AG10803 (cell line): Measurements from ENCODE around the gene ITGBL1.

ENCODE experiments used
- DNase-seq: peaks from one replicate; pipeline ENCODE4 v3.0.0; 2010; ENCODE audit warnings: low read depth
- H3K4me3 ChIP-seq: 2 replicates; pipeline ENCODE4 v1.5.1; 2011; ENCODE audit warnings: mild to moderate bottlenecking, low read length, control low read depth
- TF ChIP-seq, protein P1 (sequence below): conservative IDR thresholded peaks from 2 replicates; pipeline ENCODE4 v1.5.1; 2011; ENCODE audit warnings: mild to moderate bottlenecking, low read length, control low read depth, inconsistent platforms

Gene ITGBL1

DNA sequence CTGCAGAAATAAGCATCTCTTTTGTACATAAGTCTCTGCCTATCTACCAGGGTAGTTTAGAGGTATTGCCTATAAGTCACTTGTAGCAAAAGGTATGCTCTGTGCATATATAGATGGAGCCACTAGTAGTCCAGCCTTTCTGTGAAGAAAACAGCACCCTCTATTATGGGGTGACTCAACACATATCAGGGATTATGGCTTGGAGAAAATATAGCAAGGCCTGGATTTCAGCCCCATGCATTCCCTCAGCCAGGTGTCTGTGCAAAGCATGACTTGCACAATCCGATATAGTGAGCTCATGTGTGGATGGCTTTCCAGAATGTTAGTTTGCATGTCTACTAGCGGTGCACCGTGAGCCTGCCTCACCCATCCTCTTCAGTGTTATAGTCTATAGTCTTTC, 22.7 kb upstream of the ITGBL1 start:
- TF ChIP-seq, protein P1, sequence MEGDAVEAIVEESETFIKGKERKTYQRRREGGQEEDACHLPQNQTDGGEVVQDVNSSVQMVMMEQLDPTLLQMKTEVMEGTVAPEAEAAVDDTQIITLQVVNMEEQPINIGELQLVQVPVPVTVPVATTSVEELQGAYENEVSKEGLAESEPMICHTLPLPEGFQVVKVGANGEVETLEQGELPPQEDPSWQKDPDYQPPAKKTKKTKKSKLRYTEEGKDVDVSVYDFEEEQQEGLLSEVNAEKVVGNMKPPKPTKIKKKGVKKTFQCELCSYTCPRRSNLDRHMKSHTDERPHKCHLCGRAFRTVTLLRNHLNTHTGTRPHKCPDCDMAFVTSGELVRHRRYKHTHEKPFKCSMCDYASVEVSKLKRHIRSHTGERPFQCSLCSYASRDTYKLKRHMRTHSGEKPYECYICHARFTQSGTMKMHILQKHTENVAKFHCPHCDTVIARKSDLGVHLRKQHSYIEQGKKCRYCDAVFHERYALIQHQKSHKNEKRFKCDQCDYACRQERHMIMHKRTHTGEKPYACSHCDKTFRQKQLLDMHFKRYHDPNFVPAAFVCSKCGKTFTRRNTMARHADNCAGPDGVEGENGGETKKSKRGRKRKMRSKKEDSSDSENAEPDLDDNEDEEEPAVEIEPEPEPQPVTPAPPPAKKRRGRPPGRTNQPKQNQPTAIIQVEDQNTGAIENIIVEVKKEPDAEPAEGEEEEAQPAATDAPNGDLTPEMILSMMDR, result no peak
- no peak overlapping the region for H3K4me3 ChIP-seq
- DNase-seq, result no peak

DNA sequence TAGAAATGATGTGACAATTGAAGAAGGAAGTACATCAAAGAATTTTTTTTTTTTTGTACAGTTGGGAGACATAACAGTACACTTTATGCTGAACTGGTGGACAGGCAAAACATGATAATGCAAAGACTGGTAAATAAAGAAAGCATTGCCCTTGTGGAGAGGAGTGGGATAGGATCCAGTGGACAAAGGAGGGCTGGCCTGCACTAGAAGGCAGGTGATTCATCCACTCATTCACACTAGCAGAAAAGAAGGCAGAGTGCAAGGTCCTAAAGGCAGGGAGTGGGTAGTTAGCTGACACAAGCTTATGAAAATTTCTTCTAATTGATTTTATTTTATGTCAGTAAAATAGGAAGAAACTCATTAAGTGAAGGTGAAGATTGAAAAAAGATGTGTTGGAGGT, 18.6 kb upstream of the ITGBL1 start:
- DNase-seq, result peak; percentile 44
- H3K4me3 ChIP-seq, result no peak overlapping the region
- TF ChIP-seq, protein P1, result peak; percentile 11; the same call in 1 of the 2 replicates

DNA sequence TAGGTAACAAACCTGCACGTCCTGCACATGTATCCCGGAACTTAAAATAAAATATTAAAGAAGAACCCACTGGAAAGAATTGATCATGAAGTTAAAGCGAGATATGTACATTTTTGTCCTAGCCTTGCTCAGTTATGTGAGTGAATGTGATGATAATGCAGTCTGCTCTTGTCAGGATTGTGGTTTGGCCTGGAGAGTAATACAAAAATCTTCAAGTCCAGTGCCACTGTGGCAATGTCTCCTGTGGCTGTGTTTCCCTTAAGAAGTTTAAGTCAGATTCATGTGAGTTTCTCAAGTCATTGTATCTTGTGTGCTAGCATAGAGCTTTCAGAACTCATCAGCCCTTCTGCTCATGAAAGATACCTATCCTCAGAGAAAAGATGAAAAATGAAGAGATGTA, 18.0 kb upstream of the ITGBL1 start:
- TF ChIP-seq, protein P1, result no peak
- DNase-seq, result peak; percentile 59
- no peak overlapping the region for H3K4me3 ChIP-seq

DNA sequence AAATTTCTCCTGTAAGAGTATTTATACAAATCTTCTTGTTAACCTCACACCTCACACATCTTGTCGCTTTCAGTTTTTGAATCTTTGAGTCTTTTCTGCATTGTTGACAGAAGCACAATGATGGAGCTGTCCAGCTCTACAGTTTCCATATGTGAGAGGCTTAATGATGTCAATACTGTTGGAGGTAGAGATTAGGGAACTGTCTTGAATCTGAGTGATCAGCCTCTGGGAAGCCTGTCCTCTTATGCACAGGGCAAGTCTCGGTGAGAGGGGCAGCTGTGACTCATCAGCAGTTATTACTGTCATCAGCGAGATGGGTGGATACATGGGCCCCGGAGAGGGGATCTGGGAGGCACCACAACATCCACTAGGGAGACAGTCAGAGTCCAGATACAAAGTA, 4.6 kb upstream of the ITGBL1 start:
- TF ChIP-seq, protein P1, result no peak
- no peak for DNase-seq
- H3K4me3 ChIP-seq, result no peak overlapping the region

DNA sequence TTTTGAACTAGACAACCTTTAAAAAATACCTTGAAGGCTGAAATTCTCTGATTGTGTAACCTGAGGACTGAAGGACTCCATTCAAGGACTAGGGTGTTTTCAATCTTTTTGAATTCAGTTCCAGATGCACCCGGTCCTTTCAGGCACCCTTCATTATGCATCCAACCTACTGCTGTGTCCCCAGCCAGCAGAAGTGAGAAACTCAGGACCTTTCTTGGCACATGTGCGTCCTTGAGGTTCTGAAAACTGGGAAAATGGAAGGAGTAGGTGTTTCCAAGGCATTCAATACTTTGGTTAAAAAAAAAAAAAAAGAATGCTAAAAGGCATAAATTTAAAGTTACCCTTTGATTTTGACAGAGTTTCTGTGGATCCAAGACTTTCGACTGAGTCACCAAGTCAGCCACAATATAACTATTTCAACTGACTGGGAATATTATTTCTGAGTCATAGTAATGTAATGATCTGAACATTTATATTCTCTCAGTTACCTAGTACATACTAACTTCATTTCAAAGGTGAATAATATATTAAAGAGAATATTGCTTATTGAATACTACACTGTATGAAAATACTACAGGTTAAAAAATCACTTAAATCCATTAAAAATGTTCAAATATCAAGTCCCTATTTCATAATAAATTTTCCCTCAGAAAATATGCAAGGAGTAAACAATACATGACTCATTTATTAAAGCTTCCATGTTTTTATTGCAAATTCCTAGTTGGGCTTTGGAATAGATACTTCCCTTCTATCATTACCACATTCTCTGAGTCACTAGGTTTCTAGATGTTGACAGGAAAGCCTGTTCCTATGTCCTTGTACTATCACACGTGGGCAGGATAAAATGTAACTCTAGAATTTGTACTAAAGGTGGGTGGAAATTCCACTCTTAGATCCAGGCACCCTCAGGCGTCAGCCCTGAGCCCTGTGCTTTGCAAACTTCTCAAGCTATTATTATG, 2.4 kb upstream of the ITGBL1 start:
- no peak overlapping the region for H3K4me3 ChIP-seq
- DNase-seq, result peak; percentile 90
- TF ChIP-seq, protein P1, result no peak

DNA sequence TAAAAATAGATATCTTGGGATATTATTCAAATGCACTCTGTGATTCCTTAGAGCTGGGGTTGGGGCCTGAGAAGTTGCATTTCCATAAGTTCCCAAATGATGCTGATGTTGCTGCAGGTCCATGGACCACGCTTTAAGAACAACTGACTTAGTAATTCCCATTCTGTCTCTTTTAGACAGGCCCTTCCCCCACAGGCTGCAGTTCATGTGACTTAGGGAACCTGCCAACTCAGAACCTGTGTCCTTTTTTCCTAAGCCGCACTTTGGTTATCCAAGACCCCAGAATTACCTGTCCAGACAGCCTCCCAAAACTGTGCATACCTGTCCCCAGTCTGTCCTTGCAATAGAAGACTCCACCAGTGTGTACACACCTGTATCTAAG, 1.7 kb upstream of the ITGBL1 start:
- no peak overlapping the region for H3K4me3 ChIP-seq
- TF ChIP-seq, protein P1, result no peak
- no peak for DNase-seq

DNA sequence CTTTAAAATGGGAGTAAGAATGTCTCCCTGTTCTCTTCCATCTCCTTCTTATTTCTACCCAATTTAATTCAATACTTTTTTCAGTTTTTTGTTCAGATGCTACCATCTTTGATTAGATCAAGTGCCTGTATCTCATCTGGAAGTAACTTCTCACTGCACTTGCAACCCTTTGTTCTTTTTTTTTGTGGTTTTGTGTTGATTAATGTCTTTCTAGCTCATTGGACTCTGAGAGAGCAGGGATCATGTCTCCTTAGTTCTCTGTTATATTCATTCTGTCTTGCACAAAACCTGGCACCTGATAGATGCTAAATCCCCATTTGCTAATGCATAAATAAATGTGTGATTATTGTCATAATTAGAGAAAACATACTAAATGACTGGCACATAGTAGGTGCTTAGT, 834 bp upstream of the ITGBL1 start:
- TF ChIP-seq, protein P1, result no peak
- DNase-seq, result no peak
- H3K4me3 ChIP-seq, result peak overlapping the region; percentile 94; the same call in 1 of the 2 replicates
